ENCODE measurements around the gene CPM. TPM values are rescaled to one million over a fixed set of nuclear protein-coding genes. Genes with fewer than 3 reads are reported as not detected.

CPM gene
- total RNA-seq, 1 donor from 2014 or later: 41.7 TPM

DNA sequence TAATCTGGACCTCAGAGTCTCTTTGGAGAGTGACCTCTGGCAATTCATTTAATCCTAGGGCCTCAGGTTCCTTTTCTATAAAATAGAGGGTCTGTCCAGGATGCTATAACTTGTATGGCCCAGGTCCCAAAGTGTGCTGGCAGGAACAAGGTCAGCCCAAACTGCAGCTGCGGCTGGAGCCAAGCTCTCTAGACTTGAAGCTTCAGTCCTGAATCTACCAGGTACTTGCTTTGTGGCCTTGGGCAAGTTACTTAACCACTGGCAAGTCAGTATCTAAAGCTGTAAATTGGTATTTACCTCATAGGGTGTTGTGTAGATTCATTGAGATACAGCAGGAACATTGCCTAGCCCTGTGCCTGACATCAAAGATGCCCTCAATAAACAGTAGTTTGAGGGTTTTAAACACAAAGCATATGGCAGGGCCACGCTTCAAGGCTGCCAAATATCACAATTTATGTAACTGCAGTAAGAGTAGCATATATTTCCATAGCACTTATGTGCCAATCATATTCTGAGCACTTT is 21.7 kb downstream of the CPM start:
- TF ChIP-seq, protein P1, sequence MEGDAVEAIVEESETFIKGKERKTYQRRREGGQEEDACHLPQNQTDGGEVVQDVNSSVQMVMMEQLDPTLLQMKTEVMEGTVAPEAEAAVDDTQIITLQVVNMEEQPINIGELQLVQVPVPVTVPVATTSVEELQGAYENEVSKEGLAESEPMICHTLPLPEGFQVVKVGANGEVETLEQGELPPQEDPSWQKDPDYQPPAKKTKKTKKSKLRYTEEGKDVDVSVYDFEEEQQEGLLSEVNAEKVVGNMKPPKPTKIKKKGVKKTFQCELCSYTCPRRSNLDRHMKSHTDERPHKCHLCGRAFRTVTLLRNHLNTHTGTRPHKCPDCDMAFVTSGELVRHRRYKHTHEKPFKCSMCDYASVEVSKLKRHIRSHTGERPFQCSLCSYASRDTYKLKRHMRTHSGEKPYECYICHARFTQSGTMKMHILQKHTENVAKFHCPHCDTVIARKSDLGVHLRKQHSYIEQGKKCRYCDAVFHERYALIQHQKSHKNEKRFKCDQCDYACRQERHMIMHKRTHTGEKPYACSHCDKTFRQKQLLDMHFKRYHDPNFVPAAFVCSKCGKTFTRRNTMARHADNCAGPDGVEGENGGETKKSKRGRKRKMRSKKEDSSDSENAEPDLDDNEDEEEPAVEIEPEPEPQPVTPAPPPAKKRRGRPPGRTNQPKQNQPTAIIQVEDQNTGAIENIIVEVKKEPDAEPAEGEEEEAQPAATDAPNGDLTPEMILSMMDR (conservative IDR thresholded peaks at IDR 0.05; ENCODE audit: low read depth, low read length): no peak
- DNase-seq (ENCODE audit: low read depth): no peak
- no peak overlapping the region for H3K4me3 ChIP-seq (ENCODE audit: low read depth, low read length)

DNA sequence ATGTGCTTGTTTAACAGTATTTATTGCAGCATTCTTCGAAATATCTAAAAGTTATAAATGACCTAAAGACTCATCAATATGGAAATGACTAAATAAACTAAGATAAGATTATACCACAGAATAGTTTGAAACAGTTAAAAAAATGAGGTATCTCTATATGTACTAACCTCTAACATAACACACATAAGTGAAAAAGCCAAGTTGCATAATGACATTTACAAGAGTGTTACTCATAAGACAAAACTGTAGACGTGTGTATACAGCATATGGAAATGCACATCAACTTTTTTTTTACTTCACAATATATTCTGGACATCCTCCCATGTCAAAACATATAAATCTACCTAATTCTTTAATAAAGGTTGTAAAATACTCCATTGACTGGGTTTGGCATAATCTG is 22.8 kb downstream of the CPM start:
- DNase-seq (ENCODE audit: low read depth): no peak
- H3K4me3 ChIP-seq (ENCODE audit: low read depth, low read length): no peak overlapping the region
- TF ChIP-seq, protein P1 (conservative IDR thresholded peaks at IDR 0.05; ENCODE audit: low read depth, low read length): no peak

DNA sequence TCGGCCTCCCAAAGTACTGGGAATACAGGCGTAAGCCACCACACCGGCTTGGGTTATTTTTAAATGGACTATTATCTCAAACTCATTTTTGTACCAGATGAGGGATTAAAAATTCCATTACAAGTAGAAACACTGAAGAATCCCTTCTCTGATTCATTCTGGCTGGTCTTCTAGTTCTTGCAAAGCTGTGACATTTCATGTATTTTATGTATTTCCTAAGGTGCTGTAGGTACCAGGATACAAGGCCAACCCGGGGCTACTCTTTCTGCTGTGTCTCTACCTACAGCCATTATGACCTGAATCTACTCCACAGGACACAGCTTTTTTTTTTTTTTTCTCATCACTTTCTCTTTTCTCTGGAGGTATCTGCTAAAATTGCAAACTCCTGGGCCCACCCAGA is 24.9 kb downstream of the CPM start:
- H3K4me3 ChIP-seq (ENCODE audit: low read depth, low read length): no peak overlapping the region
- DNase-seq (ENCODE audit: low read depth): no peak
- TF ChIP-seq, protein P1 (conservative IDR thresholded peaks at IDR 0.05; ENCODE audit: low read depth, low read length): no peak

DNA sequence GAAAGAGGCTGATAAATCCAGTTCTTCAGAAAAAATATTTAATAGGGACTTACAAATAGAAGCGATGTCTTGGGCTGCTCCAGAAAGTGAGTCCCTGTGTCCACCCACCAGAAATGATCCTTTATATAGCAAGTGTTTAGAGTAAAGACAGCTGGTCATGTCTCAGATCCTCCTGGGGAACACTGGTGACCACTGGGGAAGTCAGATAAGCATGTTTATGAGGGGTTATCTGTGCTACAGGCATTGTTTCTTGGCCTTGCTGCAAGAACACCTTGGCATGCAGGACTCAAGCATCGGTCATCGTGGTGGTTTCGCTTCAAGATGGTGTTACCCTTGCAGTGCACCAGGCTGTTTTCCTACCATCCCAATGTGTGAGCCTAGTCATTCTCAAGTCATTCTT is 27.2 kb downstream of the CPM start:
- TF ChIP-seq, protein P1 (conservative IDR thresholded peaks at IDR 0.05; ENCODE audit: low read depth, low read length): no peak
- no peak for DNase-seq (ENCODE audit: low read depth)
- no peak overlapping the region for H3K4me3 ChIP-seq (ENCODE audit: low read depth, low read length)

DNA sequence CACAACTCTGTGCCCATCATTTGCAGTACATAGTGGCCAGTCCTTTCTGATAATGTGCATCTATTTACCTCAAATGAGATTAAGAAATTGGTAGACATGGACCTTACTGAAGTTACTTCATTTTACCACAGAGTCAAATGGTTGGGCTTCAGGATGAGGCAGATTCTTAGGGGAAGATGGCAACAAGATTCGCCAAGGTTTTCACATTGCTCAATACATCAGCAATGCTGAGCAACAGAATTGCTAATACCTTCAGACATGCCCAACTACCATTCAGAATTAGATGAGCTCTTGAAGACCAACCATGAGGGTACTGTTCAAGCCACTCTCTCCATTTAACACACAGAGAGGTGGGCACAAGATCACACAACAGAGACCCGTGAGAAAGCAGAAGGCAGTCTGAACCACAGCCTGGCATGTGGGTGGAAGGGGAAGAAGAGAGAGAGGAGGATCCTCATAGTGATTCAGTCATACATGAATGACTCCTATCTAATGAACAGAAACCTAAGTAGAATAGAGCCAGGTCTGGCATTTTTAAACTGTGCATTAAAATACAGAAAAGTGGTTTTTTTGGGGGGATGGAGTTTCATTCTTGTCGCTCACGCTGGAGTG is 28.5 kb downstream of the CPM start:
- DNase-seq (ENCODE audit: low read depth): no peak
- TF ChIP-seq, protein P1 (conservative IDR thresholded peaks at IDR 0.05; ENCODE audit: low read depth, low read length): no peak
- no peak overlapping the region for H3K4me3 ChIP-seq (ENCODE audit: low read depth, low read length)

DNA sequence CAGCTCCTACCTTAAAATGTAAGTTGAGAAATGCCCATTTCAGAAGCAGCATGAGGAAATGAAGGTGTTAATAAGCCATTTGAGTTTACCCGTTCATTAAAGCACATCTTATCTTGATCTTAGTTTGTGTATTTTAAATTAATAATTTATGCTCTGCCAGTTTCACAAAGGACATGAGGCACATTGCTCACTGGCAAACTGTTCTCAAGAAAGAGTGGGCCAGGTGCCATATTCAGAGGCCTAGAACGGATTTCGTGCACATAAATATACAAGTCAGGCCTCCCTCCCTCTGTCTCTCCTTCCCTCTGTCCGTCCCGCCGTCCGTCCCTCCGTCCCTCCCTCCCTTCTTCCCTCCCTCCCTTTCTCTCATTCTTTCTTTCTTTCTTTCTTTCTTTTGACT is 29.5 kb downstream of the CPM start:
- TF ChIP-seq, protein P1 (conservative IDR thresholded peaks at IDR 0.05; ENCODE audit: low read depth, low read length): no peak
- DNase-seq (ENCODE audit: low read depth): no peak
- no peak overlapping the region for H3K4me3 ChIP-seq (ENCODE audit: low read depth, low read length)

DNA sequence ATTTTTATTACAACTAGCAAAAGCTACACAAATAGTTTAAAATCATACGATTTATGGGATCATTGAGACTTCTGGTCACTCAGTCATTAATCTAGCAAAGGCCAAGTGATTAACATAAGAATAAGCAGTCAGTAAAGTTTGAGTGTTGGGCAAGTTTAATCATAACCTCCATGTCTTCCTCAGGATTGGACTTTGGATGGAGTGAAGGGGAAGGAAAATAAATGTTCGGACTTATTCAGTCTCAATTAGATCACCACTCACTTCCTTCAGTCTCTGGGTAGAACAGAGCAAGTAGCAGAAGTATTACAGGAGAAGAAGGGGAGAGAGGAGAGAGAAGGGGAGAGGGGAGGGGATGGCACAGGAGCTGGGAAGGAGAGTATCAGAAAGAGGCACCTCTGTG is 31.4 kb downstream of the CPM start:
- DNase-seq (ENCODE audit: low read depth): no peak
- TF ChIP-seq, protein P1 (conservative IDR thresholded peaks at IDR 0.05; ENCODE audit: low read depth, low read length): no peak
- no peak overlapping the region for H3K4me3 ChIP-seq (ENCODE audit: low read depth, low read length)
